CD4-positive, alpha-beta T cell treated with Interferon gamma for 1 hour (primary cell): Measurements from ENCODE around the gene PDE3A.

Experiments used
- DNase-seq: peaks from one replicate; pipeline ENCODE4 v3.0.0-alpha.2; 2020

Gene PDE3A

GRCh38 chr12:20426957-20427356 lies 58.6 kb downstream of the PDE3A start:
- DNase-seq: no peak

- DNase-seq: no peak
Measured at GRCh38 chr12:20429852-20430251, 61.5 kb downstream of the PDE3A start.

- no peak for DNase-seq
Measured at GRCh38 chr12:20432290-20432689, 64.0 kb downstream of the PDE3A start.

- no peak for DNase-seq
Measured at GRCh38 chr12:20434996-20435395, 66.7 kb downstream of the PDE3A start.

GRCh38 chr12:20436316-20436715 lies 68.0 kb downstream of the PDE3A start:
- DNase-seq: no peak

- no peak for DNase-seq
Measured at GRCh38 chr12:20438299-20438779, 70.0 kb downstream of the PDE3A start.

- DNase-seq: no peak
Measured at GRCh38 chr12:20439626-20440025, 71.3 kb downstream of the PDE3A start.

- no peak for DNase-seq
Measured at GRCh38 chr12:20440408-20440807, 72.1 kb downstream of the PDE3A start.

GRCh38 chr12:20442322-20442721 lies 74.0 kb downstream of the PDE3A start:
- DNase-seq: no peak

- DNase-seq: no peak
Measured at GRCh38 chr12:20443255-20443654, 74.9 kb downstream of the PDE3A start.

- DNase-seq: no peak
Measured at GRCh38 chr12:20443792-20444191, 75.5 kb downstream of the PDE3A start.

- no peak for DNase-seq
Measured at GRCh38 chr12:20444595-20445170, 76.3 kb downstream of the PDE3A start.

- no peak for DNase-seq
Measured at GRCh38 chr12:20445687-20446086, 77.3 kb downstream of the PDE3A start.

GRCh38 chr12:20446836-20447235 lies 78.5 kb downstream of the PDE3A start:
- no peak for DNase-seq

GRCh38 chr12:20448781-20449180 lies 80.4 kb downstream of the PDE3A start:
- no peak for DNase-seq

GRCh38 chr12:20450591-20451180 lies 82.3 kb downstream of the PDE3A start:
- no peak for DNase-seq

GRCh38 chr12:20451761-20452160 lies 83.4 kb downstream of the PDE3A start:
- no peak for DNase-seq

- no peak for DNase-seq
Measured at GRCh38 chr12:20452496-20453010, 84.2 kb downstream of the PDE3A start.

- DNase-seq: no peak
Measured at GRCh38 chr12:20453756-20454310, 85.5 kb downstream of the PDE3A start.

GRCh38 chr12:20455001-20455706 lies 86.8 kb downstream of the PDE3A start:
- no peak for DNase-seq

- DNase-seq: no peak
Measured at GRCh38 chr12:20457582-20457981, 89.2 kb downstream of the PDE3A start.

GRCh38 chr12:20458011-20458410 lies 89.7 kb downstream of the PDE3A start:
- no peak for DNase-seq

- no peak for DNase-seq
Measured at GRCh38 chr12:20459920-20460319, 91.6 kb downstream of the PDE3A start.

- no peak for DNase-seq
Measured at GRCh38 chr12:20460956-20461355, 92.6 kb downstream of the PDE3A start.
